GM18873 (cell line): Measurements from ENCODE around the gene ZNRF2.
"Not testable (repeated sequence)": the region's sequence is repeated elsewhere in the genome, so short reads cannot be mapped to it uniquely, and the experiment has no call there.

Experiments used
- ATAC-seq: cut with Tn5 transposase; IDR thresholded peaks from one replicate; pipeline ENCODE4 v1.9.1; 2021; ENCODE audit warnings: mild to moderate bottlenecking, moderate library complexity, moderate number of reproducible peaks; ENCODE audit not compliant: unreplicated experiment, low FRiP score

The ZNRF2 gene

GRCh38 chr7:30351724-30352123, 67.3 kb downstream of the ZNRF2 start:
- no peak for ATAC-seq

DNA sequence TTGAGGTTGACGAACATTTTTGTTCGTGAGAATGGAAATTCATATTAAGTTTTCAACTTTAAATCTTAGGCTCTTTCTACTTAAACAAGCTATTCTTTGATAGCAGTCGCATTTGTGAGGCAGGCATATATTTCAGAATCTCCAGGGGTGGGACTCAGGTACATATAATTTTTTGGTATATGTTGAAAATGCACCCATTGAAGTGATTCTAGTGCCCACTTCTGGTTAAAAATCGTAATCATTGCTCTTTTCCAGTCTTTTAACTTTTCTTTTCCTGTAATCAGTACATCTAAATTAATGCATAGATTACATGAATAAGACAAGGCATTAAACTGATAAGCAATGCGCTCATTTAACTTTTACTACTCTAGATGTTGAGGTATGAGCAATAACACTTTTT, 67.8 kb downstream of the ZNRF2 start:
- ATAC-seq, result no peak

DNA sequence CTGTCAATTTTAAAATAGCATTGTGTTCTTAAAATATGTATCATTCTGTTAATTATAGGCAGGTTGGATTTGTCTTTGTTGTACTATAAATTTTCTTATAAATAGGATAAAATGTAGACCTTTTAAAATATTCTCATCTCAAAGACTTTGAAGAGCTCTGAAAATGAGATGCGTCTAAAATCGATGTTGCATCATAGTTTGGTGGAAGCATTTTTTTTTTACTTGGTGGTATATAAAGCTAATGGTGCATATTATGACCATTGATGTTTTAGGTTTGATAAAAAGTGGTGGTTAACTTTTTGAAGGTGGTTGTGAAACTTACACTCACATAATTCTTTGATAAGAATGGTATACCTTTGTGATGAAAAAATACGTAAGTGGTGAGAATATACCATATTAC, 69.1 kb downstream of the ZNRF2 start:
- ATAC-seq, result no peak

DNA sequence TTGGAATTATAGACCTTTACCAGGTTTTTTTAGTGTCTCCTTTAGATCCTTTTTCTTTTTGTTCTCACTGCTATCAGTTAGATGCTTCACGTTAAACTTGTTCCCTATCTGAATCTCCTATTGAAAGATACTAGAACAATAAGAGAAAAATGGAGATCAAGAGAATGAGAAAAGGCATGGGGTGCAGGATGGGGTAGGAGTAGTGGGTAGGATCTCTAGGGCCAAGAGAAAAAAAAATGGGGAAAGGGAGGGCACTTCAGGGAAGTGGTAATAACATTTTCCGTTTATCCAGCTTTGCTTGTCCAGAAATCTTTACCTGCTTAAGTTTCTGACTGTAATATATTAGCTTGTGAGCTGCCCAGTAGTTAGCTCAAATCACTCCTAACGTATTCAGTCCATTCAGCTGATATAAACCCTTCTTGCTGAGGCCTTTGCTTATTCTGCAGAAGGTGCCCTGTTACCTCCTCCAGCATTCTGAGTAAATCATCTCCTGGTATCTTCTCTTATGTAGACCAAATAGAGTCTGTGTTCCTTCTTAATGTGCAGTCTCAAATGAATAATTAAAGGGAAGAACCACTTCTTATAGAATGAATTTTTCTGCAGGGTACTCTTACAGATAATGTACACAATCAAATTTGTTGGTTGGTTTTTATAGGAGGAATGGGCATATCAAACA, 69.7 kb downstream of the ZNRF2 start:
- ATAC-seq, result no peak

- ATAC-seq, result no peak
Observed at GRCh38 chr7:30354791-30355190, 70.4 kb downstream of the ZNRF2 start.

DNA sequence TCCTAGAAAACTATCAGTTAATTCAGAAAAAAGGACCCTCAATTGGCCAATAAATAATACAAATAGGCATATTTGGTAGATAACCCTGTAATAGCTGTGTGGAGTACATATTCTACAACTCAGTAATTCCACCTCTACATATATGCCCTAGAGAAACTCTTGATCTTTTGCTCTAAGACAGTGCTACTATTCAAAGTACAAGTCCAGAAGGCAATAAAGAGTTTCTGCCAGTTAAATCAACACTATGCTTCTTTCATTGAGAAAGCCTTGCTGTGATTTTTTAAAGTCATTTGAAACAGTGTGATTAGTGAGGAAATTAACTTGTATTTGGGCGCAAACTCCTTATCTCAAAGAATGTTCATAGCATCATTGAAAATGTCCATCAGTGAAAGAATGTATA, 75.6 kb downstream of the ZNRF2 start:
- ATAC-seq, result no peak

GRCh38 chr7:30363778-30364563, 79.6 kb downstream of the ZNRF2 start:
- ATAC-seq, result no peak

GRCh38 chr7:30364773-30365172, 80.4 kb downstream of the ZNRF2 start:
- ATAC-seq, result no peak

DNA sequence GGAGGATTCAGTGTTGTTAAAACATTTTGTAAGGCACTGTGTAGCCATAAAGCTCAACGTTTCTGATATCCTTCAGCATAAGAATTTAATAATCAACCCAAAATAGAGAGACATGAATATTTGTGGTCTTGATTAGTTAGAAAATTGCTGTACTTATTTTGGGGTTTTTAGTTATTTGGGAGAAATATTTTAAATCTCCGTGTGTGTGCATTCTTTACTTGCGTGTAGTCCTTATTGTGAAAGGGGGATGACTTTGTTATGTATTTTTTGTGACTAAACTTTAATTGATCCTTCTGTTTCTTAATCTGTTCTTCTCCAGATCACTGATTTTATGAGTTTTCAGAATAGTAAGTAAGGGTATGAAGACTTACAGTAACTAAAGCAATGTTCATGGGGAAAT, 81.2 kb downstream of the ZNRF2 start:
- ATAC-seq, result no peak

DNA sequence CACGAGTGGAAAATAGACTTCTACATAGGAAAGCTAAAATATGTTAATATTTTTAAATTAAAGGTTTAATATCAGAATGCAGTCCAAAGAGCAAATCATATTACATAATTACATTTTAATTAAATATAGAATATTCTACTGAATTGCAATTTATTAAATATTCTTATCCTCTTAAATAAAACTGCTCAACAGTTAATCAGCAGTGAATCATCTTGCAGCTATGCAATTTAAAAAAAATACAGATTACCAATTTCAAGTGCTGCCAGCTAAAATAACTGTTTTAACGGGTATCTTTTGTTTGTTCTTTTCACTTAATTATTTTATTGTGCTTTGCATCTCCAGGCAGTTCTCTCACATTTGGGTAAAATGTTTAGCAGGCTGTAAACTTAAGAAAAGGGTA, 82.2 kb downstream of the ZNRF2 start:
- no peak for ATAC-seq

GRCh38 chr7:30367561-30367960, 83.2 kb downstream of the ZNRF2 start:
- no peak for ATAC-seq

- ATAC-seq, result no peak
Observed at GRCh38 chr7:30369879-30370278, 85.5 kb downstream of the ZNRF2 start.

GRCh38 chr7:30371321-30371720, 86.9 kb downstream of the ZNRF2 start:
- no peak for ATAC-seq

DNA sequence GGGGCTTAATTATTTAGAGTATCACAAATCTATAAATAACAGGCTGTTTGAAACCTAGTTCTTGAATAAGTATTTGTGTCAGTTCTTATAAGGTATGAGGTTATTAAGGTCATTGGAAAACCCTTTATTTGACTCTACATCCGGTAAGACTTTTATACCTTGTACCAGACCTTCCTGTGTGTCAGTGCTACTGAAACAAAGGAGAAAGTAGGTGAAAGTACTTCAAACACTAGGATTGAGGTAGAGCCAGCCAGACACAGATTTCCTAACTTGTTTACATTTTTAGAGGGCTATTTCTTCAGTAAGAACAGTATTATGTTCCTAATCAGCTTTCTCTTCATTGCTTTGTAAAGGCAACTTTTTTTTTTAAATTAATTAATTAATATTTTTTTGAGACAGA, 93.9 kb downstream of the ZNRF2 start:
- ATAC-seq, result no peak

DNA sequence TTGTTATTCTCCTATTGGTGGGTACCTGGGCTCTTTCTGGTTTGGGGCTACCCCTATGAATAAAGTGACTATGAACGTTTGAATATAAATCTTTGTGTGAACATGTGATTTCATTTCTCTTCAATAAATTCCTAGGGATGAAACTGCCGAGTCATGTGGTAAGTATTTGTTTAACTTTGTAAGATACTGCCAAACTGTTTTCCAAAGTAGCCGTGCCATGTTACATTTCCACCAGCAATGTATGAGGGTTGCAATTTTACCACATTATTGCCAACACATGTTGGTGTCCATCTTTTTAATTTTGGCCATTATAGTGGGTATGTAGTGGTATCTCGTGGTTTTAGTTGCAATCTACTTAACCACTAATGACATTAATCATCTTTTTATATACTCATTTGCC, 94.7 kb downstream of the ZNRF2 start:
- ATAC-seq, result no peak

GRCh38 chr7:30379741-30380140, 95.3 kb downstream of the ZNRF2 start:
- ATAC-seq, result no peak

GRCh38 chr7:30380294-30380693, 95.9 kb downstream of the ZNRF2 start:
- no peak for ATAC-seq

- ATAC-seq, result not testable (repeated sequence)
Observed at GRCh38 chr7:30380824-30381223, 96.4 kb downstream of the ZNRF2 start.

- no peak for ATAC-seq
Observed at GRCh38 chr7:30382607-30383006, 98.2 kb downstream of the ZNRF2 start.

DNA sequence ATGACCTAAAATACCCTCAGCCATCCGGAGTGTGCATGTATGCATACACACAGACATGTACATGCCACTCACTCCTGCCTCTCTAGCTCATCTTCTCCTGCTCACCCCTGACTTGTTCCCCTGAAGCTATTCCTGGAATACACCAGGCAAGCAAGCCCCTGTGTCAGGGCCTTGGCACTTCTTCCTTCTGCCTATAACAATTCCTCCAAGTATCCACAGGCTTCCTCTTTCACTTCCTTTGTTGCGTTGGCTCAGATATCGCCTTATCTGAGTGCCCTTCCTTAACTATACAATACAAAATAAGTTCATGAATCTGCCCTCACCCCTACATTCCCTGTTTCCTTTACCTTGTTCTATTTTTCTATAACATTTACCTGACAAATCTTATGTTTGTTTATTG, 105.4 kb downstream of the ZNRF2 start:
- no peak for ATAC-seq

GRCh38 chr7:30390736-30391636, 106.6 kb downstream of the ZNRF2 start:
- no peak for ATAC-seq
